WTC11 (cell line): ENCODE measurements around the gene AKT1.

ENCODE experiments used
- ATF1 ChIP-seq: sonication (generic); formaldehyde crosslinking; IDR thresholded peaks from 2 replicates; pipeline ENCODE4 v1.8.1; 2023; ENCODE audit warnings: mild to moderate bottlenecking, moderate library complexity, missing genetic modification reagents
- CTCF ChIP-seq: fragments of 200-600 bp; IDR thresholded peaks from 2 replicates; pipeline ENCODE4 v1.8.0; 2022; ENCODE audit warnings: antibody characterized with exemption
- E2F4 ChIP-seq: sonication (generic); formaldehyde crosslinking; IDR thresholded peaks from 2 replicates; pipeline ENCODE4 v1.8.1; 2022; ENCODE audit warnings: low read depth, mild to moderate bottlenecking, moderate library complexity, missing genetic modification reagents, borderline replicate concordance
- E2F5 ChIP-seq: sonication (generic); formaldehyde crosslinking; IDR thresholded peaks from 2 replicates; pipeline ENCODE4 v1.8.1; 2022; ENCODE audit warnings: mild to moderate bottlenecking, moderate library complexity, missing genetic modification reagents
- ELF4 ChIP-seq: sonication (generic); formaldehyde crosslinking; IDR thresholded peaks from 2 replicates; pipeline ENCODE4 v1.8.1; 2022; ENCODE audit warnings: low read depth, mild to moderate bottlenecking, moderate library complexity, missing genetic modification reagents
- FOXK1 ChIP-seq: sonication (generic); formaldehyde crosslinking; IDR thresholded peaks from 2 replicates; pipeline ENCODE4 v1.8.0; 2022; ENCODE audit warnings: mild to moderate bottlenecking, moderate library complexity, missing genetic modification reagents
- FOXP4 ChIP-seq: sonication (generic); formaldehyde crosslinking; IDR thresholded peaks from 2 replicates; pipeline ENCODE4 v1.8.0; 2022; ENCODE audit warnings: mild to moderate bottlenecking, missing genetic modification reagents
- NR2C2 ChIP-seq: sonication (generic); formaldehyde crosslinking; IDR thresholded peaks from 2 replicates; pipeline ENCODE4 v1.8.0; 2022; ENCODE audit warnings: mild to moderate bottlenecking, missing genetic modification reagents
- STAT6 ChIP-seq: sonication (generic); formaldehyde crosslinking; conservative IDR thresholded peaks from 2 replicates; pipeline ENCODE4 v1.8.1; 2023; ENCODE audit warnings: mild to moderate bottlenecking, low read depth, missing genetic modification reagents, moderate library complexity
- USF2 ChIP-seq: sonication (generic); formaldehyde crosslinking; IDR thresholded peaks from 2 replicates; pipeline ENCODE4 v1.8.1; 2023; ENCODE audit warnings: mild to moderate bottlenecking, missing genetic modification reagents, moderate library complexity
- ZNF425 ChIP-seq: fragments of 250-450 bp; sonication (Bioruptor Pico); conservative IDR thresholded peaks from 2 replicates; pipeline ENCODE4 v1.9.0; 2021; ENCODE audit warnings: mild to moderate bottlenecking

- TF ChIP-seq CTCF (peak; percentile 41), ZNF425 (CRISPR knock-in tag) (no peak), E2F4 (CRISPR knock-in tag) (no peak), NR2C2 (CRISPR knock-in tag) (no peak), ELF4 (CRISPR knock-in tag) (no peak), ATF1 (CRISPR knock-in tag) (no peak), STAT6 (CRISPR knock-in tag) (no peak), E2F5 (no peak), USF2 (CRISPR knock-in tag) (no peak), FOXP4 (CRISPR knock-in tag) (no peak), FOXK1 (CRISPR knock-in tag) (no peak)
Measured at GRCh38 chr14:104770851-104771272, 24.7 kb downstream of the AKT1 start.
